Measurements from ENCODE around the gene CES2. TPM values are rescaled to one million over a fixed set of nuclear protein-coding genes. Genes with fewer than 3 reads are reported as not detected.

Gene CES2
- total and polyA plus RNA-seq, 8 donors = 16.9 to 893 (median 37.8) TPM

GRCh38 chr16:66920924-66921680 lies 14.2 kb upstream of the CES2 start:
- WGBS, 5 donors = 59 to 77% (median 77%) methylated on average over 8 to 9 of the region's 9 CpGs
- Histone ChIP-seq H3K36me3 (peaks cover 0 to 8% (median 0%) of the 10 kb centered on the region in 4 donors), H3K4me3 (no peak overlapping the region), H3K4me1 (peaks cover 13 to 70% (median 43%) of the 10 kb centered on the region in 4 donors), H3K9me3 (no peaks in the 10 kb centered on the region), H3K27me3 (peaks cover 0 to 49% (median 24%) of the 10 kb centered on the region in 3 donors), H3K27ac (peak overlapping the region in 2 of 5 donors; percentile 2 to 51)
- intact Hi-C loops (cut with DNase I; ENCODE audit: low total_unique reads) = no loop called here
- DNase-seq = no peak
- no peak for TF ChIP-seq POLR2A (IDR thresholded peaks at IDR 0.05)
- TF ChIP-seq CTCF (IDR thresholded peaks at IDR 0.05) = no peak
- no peak for TF ChIP-seq EP300 (IDR thresholded peaks at IDR 0.05)
- TF ChIP-seq POLR2AphosphoS5 (IDR thresholded peaks at IDR 0.05) = no peak

- Histone ChIP-seq H3K36me3 (peaks cover 0 to 8% (median 0%) of the 10 kb centered on the region in 4 donors), H3K27ac (peak overlapping the region in 3 of 5 donors; percentile 2 to 82 (median 51)), H3K27me3 (peaks cover 0 to 52% (median 24%) of the 10 kb centered on the region in 3 donors), H3K4me1 (peaks cover 13 to 78% (median 46%) of the 10 kb centered on the region in 4 donors), H3K4me3 (no peak overlapping the region), H3K9me3 (no peaks in the 10 kb centered on the region)
- WGBS, 5 donors = 71 to 78% (median 75%) methylated on average over 32 to 42 of the region's 42 CpGs
- TF ChIP-seq CTCF (IDR thresholded peaks at IDR 0.05) = no peak
- TF ChIP-seq POLR2A (IDR thresholded peaks at IDR 0.05) = no peak
- no peak for TF ChIP-seq EP300 (IDR thresholded peaks at IDR 0.05)
- TF ChIP-seq POLR2AphosphoS5 (IDR thresholded peaks at IDR 0.05) = no peak
- no peak for DNase-seq
- intact Hi-C loops (cut with DNase I; ENCODE audit: low total_unique reads) = no loop called here
These were observed 13.4 kb upstream of the CES2 start for GRCh38 chr16:66921729-66922450.

- peak overlapping the region; percentile 56 to 62 (median 60) for H3K4me3 ChIP-seq
- intact Hi-C loops (cut with DNase I; ENCODE audit: low total_unique reads) = no loop called here
- peak in 1 of 2 donors; percentile 67 for DNase-seq
- peak overlapping the region in 4 of 5 donors; percentile 38 to 84 (median 71) for H3K27ac ChIP-seq
- H3K36me3 ChIP-seq = peaks cover 0 to 8% (median 0%) of the 10 kb centered on the region in 4 donors
- TF ChIP-seq CTCF (IDR thresholded peaks at IDR 0.05) = no peak
- TF ChIP-seq POLR2AphosphoS5 (IDR thresholded peaks at IDR 0.05) = peak in 2 of 3 donors; percentile 11 to 38
- peaks cover 13 to 84% (median 51%) of the 10 kb centered on the region in 4 donors for H3K4me1 ChIP-seq
- H3K9me3 ChIP-seq = no peaks in the 10 kb centered on the region
- peaks cover 0 to 52% (median 24%) of the 10 kb centered on the region in 3 donors for H3K27me3 ChIP-seq
- 49 to 79% (median 67%) methylated on average over 8 to 18 of the region's 18 CpGs for WGBS, 5 donors
These were observed 12.0 kb upstream of the CES2 start for GRCh38 chr16:66923247-66923731.

- TF ChIP-seq EP300 (IDR thresholded peaks at IDR 0.05) = no peak
- TF ChIP-seq CTCF (IDR thresholded peaks at IDR 0.05) = no peak
- no peak for TF ChIP-seq POLR2AphosphoS5 (IDR thresholded peaks at IDR 0.05)
- peaks cover 0 to 52% (median 24%) of the 10 kb centered on the region in 3 donors for H3K27me3 ChIP-seq
- H3K4me3 ChIP-seq = peak overlapping the region; percentile 56 to 62 (median 60)
- peak overlapping the region in 4 of 5 donors; percentile 25 to 84 (median 80) for H3K27ac ChIP-seq
- 42 to 71% (median 62%) methylated on average over 3 of the region's 3 CpGs for WGBS, 5 donors
- intact Hi-C loops (cut with DNase I; ENCODE audit: low total_unique reads) = no loop called here
- peaks cover 0 to 8% (median 0%) of the 10 kb centered on the region in 4 donors for H3K36me3 ChIP-seq
- no peaks in the 10 kb centered on the region for H3K9me3 ChIP-seq
- peaks cover 13 to 82% (median 49%) of the 10 kb centered on the region in 4 donors for H3K4me1 ChIP-seq
- DNase-seq = no peak
These were observed 11.4 kb upstream of the CES2 start for GRCh38 chr16:66923866-66924265.

Measured in stomach (tissue), 9 donors.